A673 (cell line): ENCODE data around the gene SYP.

Experiments
- CTCF ChIP-seq: fragments of 300-800, 200-600 bp; sonication (generic); conservative IDR thresholded peaks from 2 replicates; pipeline ENCODE4 v1.5.1; 2017; ENCODE audit warnings: low read depth, mild to moderate bottlenecking, antibody characterized with exemption, low read length, moderate library complexity, mixed read lengths
- EZH2 ChIP-seq: fragments of 200-600 bp; sonication (generic); IDR thresholded peaks from 2 replicates; pipeline ENCODE4 v1.6.1; 2017; ENCODE audit warnings: borderline replicate concordance, low read depth, mild to moderate bottlenecking, mixed read lengths, antibody characterized with exemption, low read length; ENCODE audit not compliant: poor library complexity, severe bottlenecking

GRCh38 chrX:49208399-49208798 lies 8.4 kb upstream of the SYP start:
- TF ChIP-seq CTCF (no peak), EZH2 (no peak)
